ENCODE measurements around the gene PITPNC1. TPM values are rescaled to one million over a fixed set of nuclear protein-coding genes. Genes with fewer than 3 reads are reported as not detected.

Gene PITPNC1
- total RNA-seq, 1 experiment from 2014 or later: 20.8 TPM

GRCh38 chr17:67481808-67482207, 104.7 kb downstream of the PITPNC1 start:
- Histone ChIP-seq H3K9me3 (ENCODE audit: control insufficient read depth, insufficient read depth, low read depth, low read length) (no peaks in the 10 kb centered on the region), H3K36me3 (ENCODE audit: control insufficient read depth, insufficient read depth, low read length) (no peaks in the 10 kb centered on the region), H3K27me3 (ENCODE audit: control insufficient read depth, insufficient read depth, low read length) (no peaks in the 10 kb centered on the region), H3K27ac (ENCODE audit: low read length) (no peak overlapping the region), H3K4me1 (ENCODE audit: control insufficient read depth, insufficient read depth, low read length) (peaks cover 10% of the 10 kb centered on the region), H3K4me3 (ENCODE audit: low read depth in 2 of 2, low read length in 2 of 2) (no peak overlapping the region)
- no peak for ATAC-seq
- no peak for TF ChIP-seq CTCF (IDR thresholded peaks at IDR 0.05)
- no peak for TF ChIP-seq TCF7L2 (IDR thresholded peaks at IDR 0.05; ENCODE audit: low read depth, low read length)
- TF ChIP-seq SIN3A (IDR thresholded peaks at IDR 0.05; ENCODE audit: borderline replicate concordance, insufficient read depth, low read depth, low read length): no peak
- TF ChIP-seq REST (IDR thresholded peaks at IDR 0.05; ENCODE audit: insufficient read depth in 1 of 2, low read depth in 2 of 2, low read length in 1 of 2): no peak
- TF ChIP-seq POLR2AphosphoS5 (IDR thresholded peaks at IDR 0.05; ENCODE audit: low read depth, low read length): no peak
- BruUV-seq (replicated peaks): no TSS peak
- CTCF ChIA-PET: no interaction called here
- POLR2A ChIA-PET: no interaction called here
- no peak for DNase-seq (ENCODE audit: low read depth, low spot score)
- intact Hi-C loops (cut with micrococcal nuclease; ENCODE audit: unreplicated experiment): no loop called here
- in situ Hi-C loops (cut with HindIII; ENCODE audit: low pct_unique_long_range_greater_than_20kb, low sequenced_read_pairs): no loop called here

- no peak overlapping the region for H3K4me3 ChIP-seq (ENCODE audit: low read depth in 2 of 2, low read length in 2 of 2)
- intact Hi-C loops (cut with micrococcal nuclease; ENCODE audit: unreplicated experiment): no loop called here
- no peak overlapping the region for H3K27ac ChIP-seq (ENCODE audit: low read length)
- H3K36me3 ChIP-seq (ENCODE audit: control insufficient read depth, insufficient read depth, low read length): no peaks in the 10 kb centered on the region
- no peak for DNase-seq (ENCODE audit: low read depth, low spot score)
- TF ChIP-seq TCF7L2 (IDR thresholded peaks at IDR 0.05; ENCODE audit: low read depth, low read length) (no peak), REST (IDR thresholded peaks at IDR 0.05; ENCODE audit: insufficient read depth in 1 of 2, low read depth in 2 of 2, low read length in 1 of 2) (no peak), POLR2AphosphoS5 (IDR thresholded peaks at IDR 0.05; ENCODE audit: low read depth, low read length) (no peak), SIN3A (IDR thresholded peaks at IDR 0.05; ENCODE audit: borderline replicate concordance, insufficient read depth, low read depth, low read length) (no peak), CTCF (IDR thresholded peaks at IDR 0.05) (no peak)
- ChIA-PET POLR2A (no interaction called here), CTCF (no interaction called here)
- H3K9me3 ChIP-seq (ENCODE audit: control insufficient read depth, insufficient read depth, low read depth, low read length): no peaks in the 10 kb centered on the region
- BruUV-seq (replicated peaks): no TSS peak
- in situ Hi-C loops (cut with HindIII; ENCODE audit: low pct_unique_long_range_greater_than_20kb, low sequenced_read_pairs): no loop called here
- H3K27me3 ChIP-seq (ENCODE audit: control insufficient read depth, insufficient read depth, low read length): no peaks in the 10 kb centered on the region
- no peak for ATAC-seq
- H3K4me1 ChIP-seq (ENCODE audit: control insufficient read depth, insufficient read depth, low read length): peaks cover 8% of the 10 kb centered on the region
Observed at GRCh38 chr17:67482764-67483163, 105.7 kb downstream of the PITPNC1 start.

All from Panc1 (cell line).